HEK293 (cell line): ENCODE results near the gene CCBE1.

Experiments used
- CTCF ChIA-PET: fragments of 350-600 bp; formaldehyde crosslinking; extraction: SDS; loops from one replicate; lab custom pipeline; 2021; ENCODE audit warnings: antibody characterized with exemption; lab: Yijun Ruan, JAX
- POLR2A ChIA-PET: fragments of 300-600 bp; formaldehyde crosslinking; extraction: SDS; loops from one replicate; lab custom pipeline; 2020; ENCODE audit warnings: antibody characterized with exemption, inconsistent platforms; lab: Yijun Ruan, JAX
- H3K27ac ChIP-seq: fragments of 200-500 bp; sonication (Bioruptor generic); 2 replicates; pipeline ENCODE4 v1.5.1; 2014; ENCODE audit warnings: low read depth, low read length, control low read depth, inconsistent platforms; ENCODE audit errors: extremely low read depth
- H3K36me3 ChIP-seq, 2 experiments: fragments of 200-500 bp in 1 of 2; sonication (Bioruptor generic) in 1 of 2; 1 replicate in 1 of 2; 2 replicates in 1 of 2; pipeline ENCODE4 v1.5.1; 2014 to 2017; ENCODE audit warnings: inconsistent platforms in 2 of 2, low read length in 2 of 2; ENCODE audit not compliant: control insufficient read depth in 2 of 2, insufficient read depth in 1 of 2
- H3K4me1 ChIP-seq: fragments of 200-500 bp; sonication (Bioruptor generic); 2 replicates; pipeline ENCODE4 v1.5.1; 2014; ENCODE audit warnings: mild to moderate bottlenecking, low read length, inconsistent platforms; ENCODE audit not compliant: control insufficient read depth, insufficient read depth
- H3K4me3 ChIP-seq: 2 replicates; pipeline ENCODE4 v1.5.1; 2011; ENCODE audit warnings: low read depth, mild to moderate bottlenecking, control low read depth, low read length, moderate library complexity
- H3K9me3 ChIP-seq: fragments of 200-500 bp; sonication (Bioruptor generic); 2 replicates; pipeline ENCODE4 v1.5.1; 2014; ENCODE audit warnings: low read depth, low read length, inconsistent platforms; ENCODE audit not compliant: control insufficient read depth, insufficient read depth
- FEZF1 ChIP-seq: fragments of 450-650 bp; formaldehyde crosslinking; IDR thresholded peaks from 2 replicates; pipeline ENCODE4 v1.5.1; 2016; ENCODE audit warnings: missing biosample characterization, missing genetic modification characterization
- OSR2 ChIP-seq: fragments of 450-650 bp; formaldehyde crosslinking; IDR thresholded peaks from 2 replicates; pipeline ENCODE4 v1.5.1; 2016; ENCODE audit warnings: missing biosample characterization, missing genetic modification characterization
- OVOL3 ChIP-seq: fragments of 450-650 bp; formaldehyde crosslinking; IDR thresholded peaks from 2 replicates; pipeline ENCODE4 v1.5.1; 2016; ENCODE audit warnings: missing biosample characterization, missing genetic modification characterization
- PRDM10 ChIP-seq: fragments of 450-650 bp; formaldehyde crosslinking; IDR thresholded peaks from 2 replicates; pipeline ENCODE4 v1.5.1; 2016; ENCODE audit warnings: missing biosample characterization, missing genetic modification characterization
- PRDM4 ChIP-seq: fragments of 450-650 bp; formaldehyde crosslinking; IDR thresholded peaks from 2 replicates; pipeline ENCODE4 v1.5.1; 2017; ENCODE audit warnings: missing biosample characterization, missing genetic modification characterization
- RBAK ChIP-seq: fragments of 450-650 bp; formaldehyde crosslinking; IDR thresholded peaks from 2 replicates; pipeline ENCODE4 v1.5.1; 2016; ENCODE audit warnings: missing biosample characterization, missing genetic modification characterization
- ZNF175 ChIP-seq: fragments of 450-650 bp; formaldehyde crosslinking; IDR thresholded peaks from 2 replicates; pipeline ENCODE4 v1.5.1; 2016; ENCODE audit warnings: missing biosample characterization, missing genetic modification characterization
- ZNF19 ChIP-seq: fragments of 450-650 bp; formaldehyde crosslinking; IDR thresholded peaks from 2 replicates; pipeline ENCODE4; 2016; ENCODE audit warnings: missing biosample characterization, missing genetic modification characterization, low read depth
- ZNF596 ChIP-seq: fragments of 450-650 bp; IDR thresholded peaks from 2 replicates; pipeline ENCODE4 v1.5.0; 2018; ENCODE audit warnings: missing biosample characterization, mild to moderate bottlenecking, missing genetic modification characterization, moderate library complexity
- ZNF692 ChIP-seq: fragments of 450-650 bp; formaldehyde crosslinking; IDR thresholded peaks from 2 replicates; pipeline ENCODE4 v1.5.1; 2016; ENCODE audit warnings: missing biosample characterization, missing genetic modification characterization

The CCBE1 gene

GRCh38 chr18:59605633-59606192 is 91.5 kb downstream of the CCBE1 start (continued):
- TF ChIP-seq FEZF1 (tag by site-specific recombination) (no peak), ZNF175 (tag by site-specific recombination) (no peak), PRDM4 (no peak), OVOL3 (tag by site-specific recombination) (peak; percentile 14; the same call in 1 of the 2 replicates), PRDM10 (peak; percentile 89), ZNF19 (tag by site-specific recombination) (no peak), RBAK (no peak)

GRCh38 chr18:59604877-59605276 is 92.3 kb downstream of the CCBE1 start:
- POLR2A ChIA-PET, result interaction anchor here (0.6 kb wide), 1 partner anchor 17 kb away, joined by 3 read pairs; no protein-coding TSS in a partner anchor
- CTCF ChIA-PET, result interaction anchor here (0.5 to 1.9 kb wide), 5 partner anchors 12 to 218 kb away, joined by 3 to 19 read pairs (median 4); no protein-coding TSS in a partner anchor
- peaks cover 22% of the 10 kb centered on the region for H3K4me1 ChIP-seq

GRCh38 chr18:59597049-59597448 is 100.2 kb downstream of the CCBE1 start:
- CTCF ChIA-PET, result interaction anchor here (0.6 to 1.2 kb wide), 3 partner anchors 137 to 679 kb away, joined by 3 to 5 read pairs (median 3); no protein-coding TSS in a partner anchor
- no peak for TF ChIP-seq ZNF692 (tag by site-specific recombination)
- no peak for TF ChIP-seq ZNF596 (tag by site-specific recombination)
- H3K27ac ChIP-seq, result no peak overlapping the region
- no peaks in the 10 kb centered on the region for H3K4me1 ChIP-seq
- no peaks in the 10 kb centered on the region for H3K36me3 ChIP-seq
- H3K9me3 ChIP-seq, result no peaks in the 10 kb centered on the region
- POLR2A ChIA-PET, result no interaction called here
- H3K4me3 ChIP-seq, result no peak overlapping the region

More at GRCh38 chr18:59604877-59605276, 92.3 kb downstream of the CCBE1 start:
- no peak for TF ChIP-seq ZNF19 (tag by site-specific recombination)
- TF ChIP-seq ZNF692 (tag by site-specific recombination), result no peak
- TF ChIP-seq OSR2 (tag by site-specific recombination), result peak; percentile 68
- TF ChIP-seq, all 188 proteins: peak for 1
- Histone ChIP-seq H3K9me3 (no peaks in the 10 kb centered on the region), H3K4me3 (no peak overlapping the region), H3K36me3 (no peaks in the 10 kb centered on the region), H3K27ac (peak overlapping the region; percentile 16; the same call in 1 of the 2 replicates)
